ENCODE data around the gene GIT1.

DNA sequence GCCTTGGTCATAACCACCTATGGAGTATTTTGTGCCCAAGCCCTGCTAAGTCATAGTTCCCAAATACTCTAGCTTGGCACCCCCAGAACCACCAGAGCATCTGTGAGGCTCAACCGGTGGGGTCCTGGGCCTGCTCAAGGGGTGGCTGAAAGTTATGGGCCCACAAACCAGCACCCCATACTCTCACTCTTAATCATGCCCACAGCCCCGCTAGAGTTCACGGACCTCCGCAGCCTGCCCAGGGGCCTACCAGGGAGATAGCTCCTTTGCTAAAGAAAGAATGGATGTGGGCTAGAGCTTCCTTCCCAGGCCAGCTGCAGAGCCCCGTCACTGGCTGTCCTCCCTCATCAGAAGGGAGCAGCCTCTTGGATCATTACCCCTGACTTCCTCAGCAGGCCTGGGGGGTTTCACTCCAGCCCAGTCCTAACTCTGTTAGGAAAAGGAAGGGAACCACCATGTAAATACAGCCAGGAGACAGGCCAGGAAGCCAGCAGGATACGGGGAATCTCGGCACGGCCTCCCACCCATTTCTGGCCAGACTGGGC lies 1.4 kb downstream of the GIT1 start:
- TF ChIP-seq, protein P1, sequence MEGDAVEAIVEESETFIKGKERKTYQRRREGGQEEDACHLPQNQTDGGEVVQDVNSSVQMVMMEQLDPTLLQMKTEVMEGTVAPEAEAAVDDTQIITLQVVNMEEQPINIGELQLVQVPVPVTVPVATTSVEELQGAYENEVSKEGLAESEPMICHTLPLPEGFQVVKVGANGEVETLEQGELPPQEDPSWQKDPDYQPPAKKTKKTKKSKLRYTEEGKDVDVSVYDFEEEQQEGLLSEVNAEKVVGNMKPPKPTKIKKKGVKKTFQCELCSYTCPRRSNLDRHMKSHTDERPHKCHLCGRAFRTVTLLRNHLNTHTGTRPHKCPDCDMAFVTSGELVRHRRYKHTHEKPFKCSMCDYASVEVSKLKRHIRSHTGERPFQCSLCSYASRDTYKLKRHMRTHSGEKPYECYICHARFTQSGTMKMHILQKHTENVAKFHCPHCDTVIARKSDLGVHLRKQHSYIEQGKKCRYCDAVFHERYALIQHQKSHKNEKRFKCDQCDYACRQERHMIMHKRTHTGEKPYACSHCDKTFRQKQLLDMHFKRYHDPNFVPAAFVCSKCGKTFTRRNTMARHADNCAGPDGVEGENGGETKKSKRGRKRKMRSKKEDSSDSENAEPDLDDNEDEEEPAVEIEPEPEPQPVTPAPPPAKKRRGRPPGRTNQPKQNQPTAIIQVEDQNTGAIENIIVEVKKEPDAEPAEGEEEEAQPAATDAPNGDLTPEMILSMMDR (IDR thresholded peaks at IDR 0.05; ENCODE audit: poor library complexity, severe bottlenecking), result no peak
- TF ChIP-seq EZH2 (IDR thresholded peaks at IDR 0.05; ENCODE audit: borderline replicate concordance, insufficient read depth, low read length, poor library complexity, severe bottlenecking) (no peak), RAD21 (conservative IDR thresholded peaks at IDR 0.05) (no peak), EP300 (conservative IDR thresholded peaks at IDR 0.05; ENCODE audit: poor library complexity, severe bottlenecking) (no peak), POLR2AphosphoS5 (IDR thresholded peaks at IDR 0.05) (no peak)
- TF ChIP-seq, protein P2, sequence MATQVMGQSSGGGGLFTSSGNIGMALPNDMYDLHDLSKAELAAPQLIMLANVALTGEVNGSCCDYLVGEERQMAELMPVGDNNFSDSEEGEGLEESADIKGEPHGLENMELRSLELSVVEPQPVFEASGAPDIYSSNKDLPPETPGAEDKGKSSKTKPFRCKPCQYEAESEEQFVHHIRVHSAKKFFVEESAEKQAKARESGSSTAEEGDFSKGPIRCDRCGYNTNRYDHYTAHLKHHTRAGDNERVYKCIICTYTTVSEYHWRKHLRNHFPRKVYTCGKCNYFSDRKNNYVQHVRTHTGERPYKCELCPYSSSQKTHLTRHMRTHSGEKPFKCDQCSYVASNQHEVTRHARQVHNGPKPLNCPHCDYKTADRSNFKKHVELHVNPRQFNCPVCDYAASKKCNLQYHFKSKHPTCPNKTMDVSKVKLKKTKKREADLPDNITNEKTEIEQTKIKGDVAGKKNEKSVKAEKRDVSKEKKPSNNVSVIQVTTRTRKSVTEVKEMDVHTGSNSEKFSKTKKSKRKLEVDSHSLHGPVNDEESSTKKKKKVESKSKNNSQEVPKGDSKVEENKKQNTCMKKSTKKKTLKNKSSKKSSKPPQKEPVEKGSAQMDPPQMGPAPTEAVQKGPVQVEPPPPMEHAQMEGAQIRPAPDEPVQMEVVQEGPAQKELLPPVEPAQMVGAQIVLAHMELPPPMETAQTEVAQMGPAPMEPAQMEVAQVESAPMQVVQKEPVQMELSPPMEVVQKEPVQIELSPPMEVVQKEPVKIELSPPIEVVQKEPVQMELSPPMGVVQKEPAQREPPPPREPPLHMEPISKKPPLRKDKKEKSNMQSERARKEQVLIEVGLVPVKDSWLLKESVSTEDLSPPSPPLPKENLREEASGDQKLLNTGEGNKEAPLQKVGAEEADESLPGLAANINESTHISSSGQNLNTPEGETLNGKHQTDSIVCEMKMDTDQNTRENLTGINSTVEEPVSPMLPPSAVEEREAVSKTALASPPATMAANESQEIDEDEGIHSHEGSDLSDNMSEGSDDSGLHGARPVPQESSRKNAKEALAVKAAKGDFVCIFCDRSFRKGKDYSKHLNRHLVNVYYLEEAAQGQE (IDR thresholded peaks at IDR 0.05; ENCODE audit: borderline replicate concordance), result no peak

Data from neural cell (in vitro differentiated cells).